ENCODE results near the gene ALKBH5. TPM values are rescaled to one million over a fixed set of nuclear protein-coding genes. Genes with fewer than 3 reads are reported as not detected.

The ALKBH5 gene
- total and polyA plus RNA-seq, 7 experiments from 2014 or later, result 97.4 to 154 (median 116) TPM

- POLR2A ChIA-PET, result no interaction called here
- Histone ChIP-seq H3K9me3 (ENCODE audit: control insufficient read depth in 2 of 3, low read length in 3 of 3) (no peaks in the 10 kb centered on the region), H3K27ac (ENCODE audit: low read depth, low read length) (no peak overlapping the region), H3K4me1 (ENCODE audit: control insufficient read depth in 2 of 2, insufficient read depth in 2 of 2, low read length in 2 of 2) (peaks cover 0 to 4% of the 10 kb centered on the region in 2 donors), H3K27me3 (ENCODE audit: control insufficient read depth in 2 of 2, insufficient read depth in 2 of 2, low read length in 2 of 2) (no peaks in the 10 kb centered on the region), H3K4me3 (ENCODE audit: low read length) (no peak overlapping the region), H3K36me3 (ENCODE audit: control insufficient read depth in 2 of 3, insufficient read depth in 3 of 3, low read length in 3 of 3) (no peaks in the 10 kb centered on the region)
- DNase-seq (no peak), ATAC-seq (no peak)
- intact Hi-C loops (cut with micrococcal nuclease), result no loop called here
- no peaks in the 10 kb centered on the region for H3K36me3 Mint-ChIP-seq
- H3K27me3 Mint-ChIP-seq, result no peaks in the 10 kb centered on the region
- H3K9me3 Mint-ChIP-seq, result no peaks in the 10 kb centered on the region
- CTCF ChIA-PET, result no interaction called here
- peaks cover 0 to 5% (median 4%) of the 10 kb centered on the region in 7 donors for H3K4me1 Mint-ChIP-seq
- H3K27ac Mint-ChIP-seq, result no peak overlapping the region
- no peak overlapping the region for H3K4me3 Mint-ChIP-seq
Measured at GRCh38 chr17:18145811-18146210, 37.8 kb upstream of the ALKBH5 start.

- intact Hi-C loops (cut with micrococcal nuclease), result no loop called here
- Mint-ChIP-seq H3K27ac (peak overlapping the region in 1 of 9 donors; percentile 15), H3K36me3 (no peaks in the 10 kb centered on the region), H3K9me3 (no peaks in the 10 kb centered on the region), H3K27me3 (no peaks in the 10 kb centered on the region), H3K4me3 (no peak overlapping the region), H3K4me1 (peaks cover 0 to 4% (median 2%) of the 10 kb centered on the region in 7 donors)
- no peaks in the 10 kb centered on the region for H3K9me3 ChIP-seq (ENCODE audit: control insufficient read depth in 2 of 3, low read length in 3 of 3)
- ChIA-PET POLR2A (no interaction called here), CTCF (no interaction called here)
- no peaks in the 10 kb centered on the region for H3K27me3 ChIP-seq (ENCODE audit: control insufficient read depth in 2 of 2, insufficient read depth in 2 of 2, low read length in 2 of 2)
- ATAC-seq (no peak), DNase-seq (no peak)
- no peaks in the 10 kb centered on the region for H3K36me3 ChIP-seq (ENCODE audit: control insufficient read depth in 2 of 3, insufficient read depth in 3 of 3, low read length in 3 of 3)
- H3K27ac ChIP-seq (ENCODE audit: low read depth, low read length), result no peak overlapping the region
- peaks cover 0 to under 1% of the 10 kb centered on the region in 2 donors for H3K4me1 ChIP-seq (ENCODE audit: control insufficient read depth in 2 of 2, insufficient read depth in 2 of 2, low read length in 2 of 2)
- no peak overlapping the region for H3K4me3 ChIP-seq (ENCODE audit: low read length)
Measured at GRCh38 chr17:18146259-18146658, 37.4 kb upstream of the ALKBH5 start.

GRCh38 chr17:18146980-18147379, 36.6 kb upstream of the ALKBH5 start:
- DNase-seq, result no peak
- Histone ChIP-seq H3K36me3 (ENCODE audit: control insufficient read depth in 2 of 3, insufficient read depth in 3 of 3, low read length in 3 of 3) (no peaks in the 10 kb centered on the region), H3K4me1 (ENCODE audit: control insufficient read depth in 2 of 2, insufficient read depth in 2 of 2, low read length in 2 of 2) (no peaks in the 10 kb centered on the region), H3K9me3 (ENCODE audit: control insufficient read depth in 2 of 3, low read length in 3 of 3) (no peaks in the 10 kb centered on the region), H3K4me3 (ENCODE audit: low read length) (no peak overlapping the region), H3K27ac (ENCODE audit: low read depth, low read length) (no peak overlapping the region), H3K27me3 (ENCODE audit: control insufficient read depth in 2 of 2, insufficient read depth in 2 of 2, low read length in 2 of 2) (no peaks in the 10 kb centered on the region)
- H3K9me3 Mint-ChIP-seq, result no peaks in the 10 kb centered on the region
- peaks cover 0 to 4% (median 0%) of the 10 kb centered on the region in 7 donors for H3K4me1 Mint-ChIP-seq
- ChIA-PET CTCF (no interaction called here), POLR2A (interaction anchor here (2.1 kb wide), 1 partner anchor 37 kb away, joined by 5 read pairs; the partner anchor contains the start of gene ALKBH5)
- intact Hi-C loops (cut with micrococcal nuclease), result no loop called here
- no peak for ATAC-seq
- no peaks in the 10 kb centered on the region for H3K27me3 Mint-ChIP-seq
- no peak overlapping the region for H3K27ac Mint-ChIP-seq
- no peak overlapping the region for H3K4me3 Mint-ChIP-seq
- no peaks in the 10 kb centered on the region for H3K36me3 Mint-ChIP-seq

DNA sequence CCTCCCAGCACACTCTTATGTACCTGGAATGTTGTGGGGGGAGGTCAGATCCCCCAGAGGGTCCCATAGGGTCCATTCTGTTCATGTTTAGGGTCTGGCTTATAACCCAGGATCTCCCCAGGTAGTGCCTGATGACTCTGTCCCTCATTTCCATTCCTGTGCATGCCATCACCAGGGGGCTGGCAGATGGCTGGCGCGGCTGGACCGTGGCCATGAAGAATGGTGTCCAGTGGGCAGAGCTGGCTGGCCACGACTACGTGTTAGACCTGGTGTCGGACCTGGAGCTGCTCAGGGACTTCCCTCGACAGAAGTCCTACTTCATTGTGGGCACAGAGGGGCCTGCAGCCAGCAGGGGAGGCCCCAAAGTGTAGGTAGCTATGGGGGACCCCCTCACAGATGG, 35.0 kb upstream of the ALKBH5 start:
- no peak overlapping the region for H3K4me3 Mint-ChIP-seq

DNA sequence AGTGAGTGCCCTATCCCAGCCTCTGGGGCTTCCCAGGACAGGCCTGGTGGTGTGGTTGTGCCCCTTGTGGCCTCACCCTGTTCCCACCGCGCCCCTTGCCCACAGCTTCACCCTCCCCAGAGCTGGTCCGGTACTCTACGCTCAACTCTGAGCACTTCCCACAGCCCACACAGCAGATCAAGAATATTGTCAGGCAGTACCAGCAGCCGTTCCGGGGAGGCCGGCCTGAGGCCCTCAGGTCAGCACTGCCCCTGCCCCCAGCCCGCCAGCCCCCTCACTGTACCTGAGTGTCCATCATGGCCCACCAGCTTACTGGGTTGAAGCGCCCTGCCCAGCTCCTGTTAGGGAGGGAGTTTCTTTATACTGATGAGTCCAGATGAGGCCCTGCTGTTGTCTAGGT, 32.3 kb upstream of the ALKBH5 start:
- Mint-ChIP-seq H3K36me3 (no peaks in the 10 kb centered on the region), H3K4me1 (peaks cover 0 to 15% (median 5%) of the 10 kb centered on the region in 7 donors), H3K27me3 (peaks cover 0 to 5% (median 0%) of the 10 kb centered on the region in 5 donors), H3K27ac (no peak overlapping the region), H3K9me3 (no peaks in the 10 kb centered on the region), H3K4me3 (peak overlapping the region in 1 of 10 donors; percentile 44)
- DNase-seq, result no peak
- no peak overlapping the region for H3K4me3 ChIP-seq (ENCODE audit: low read length)
- H3K9me3 ChIP-seq (ENCODE audit: control insufficient read depth in 2 of 3, low read length in 3 of 3), result no peaks in the 10 kb centered on the region
- ChIA-PET POLR2A (no interaction called here), CTCF (no interaction called here)
- H3K27me3 ChIP-seq (ENCODE audit: control insufficient read depth in 2 of 2, insufficient read depth in 2 of 2, low read length in 2 of 2), result no peaks in the 10 kb centered on the region
- no peak overlapping the region for H3K27ac ChIP-seq (ENCODE audit: low read depth, low read length)
- no peaks in the 10 kb centered on the region for H3K36me3 ChIP-seq (ENCODE audit: control insufficient read depth in 2 of 3, insufficient read depth in 3 of 3, low read length in 3 of 3)
- intact Hi-C loops (cut with micrococcal nuclease), result loop anchor here in 1 of 2 donors (10.0 kb wide), 1 partner anchor 164 kb away; the partner anchor contains the start of genes SMCR8 and TOP3A
- no peak for ATAC-seq
- no peaks in the 10 kb centered on the region for H3K4me1 ChIP-seq (ENCODE audit: control insufficient read depth in 2 of 2, insufficient read depth in 2 of 2, low read length in 2 of 2)

More for the DNA sequence above, 35.0 kb upstream of the ALKBH5 start:
- Mint-ChIP-seq H3K27me3 (peaks cover 0 to 3% (median 0%) of the 10 kb centered on the region in 5 donors), H3K4me1 (peaks cover under 1 to 8% (median 4%) of the 10 kb centered on the region in 7 donors), H3K27ac (no peak overlapping the region), H3K9me3 (no peaks in the 10 kb centered on the region), H3K36me3 (no peaks in the 10 kb centered on the region)
- H3K27ac ChIP-seq (ENCODE audit: low read depth, low read length), result no peak overlapping the region
- no peaks in the 10 kb centered on the region for H3K4me1 ChIP-seq (ENCODE audit: control insufficient read depth in 2 of 2, insufficient read depth in 2 of 2, low read length in 2 of 2)
- H3K36me3 ChIP-seq (ENCODE audit: control insufficient read depth in 2 of 3, insufficient read depth in 3 of 3, low read length in 3 of 3), result no peaks in the 10 kb centered on the region
- H3K9me3 ChIP-seq (ENCODE audit: control insufficient read depth in 2 of 3, low read length in 3 of 3), result no peaks in the 10 kb centered on the region
- intact Hi-C loops (cut with micrococcal nuclease), result no loop called here
- no peaks in the 10 kb centered on the region for H3K27me3 ChIP-seq (ENCODE audit: control insufficient read depth in 2 of 2, insufficient read depth in 2 of 2, low read length in 2 of 2)
- no peak overlapping the region for H3K4me3 ChIP-seq (ENCODE audit: low read length)
- no peak for ATAC-seq
- ChIA-PET CTCF (no interaction called here), POLR2A (interaction anchor here (2.1 kb wide), 1 partner anchor 35 kb away, joined by 5 read pairs; the partner anchor contains the start of gene ALKBH5)
- no peak for DNase-seq

DNA sequence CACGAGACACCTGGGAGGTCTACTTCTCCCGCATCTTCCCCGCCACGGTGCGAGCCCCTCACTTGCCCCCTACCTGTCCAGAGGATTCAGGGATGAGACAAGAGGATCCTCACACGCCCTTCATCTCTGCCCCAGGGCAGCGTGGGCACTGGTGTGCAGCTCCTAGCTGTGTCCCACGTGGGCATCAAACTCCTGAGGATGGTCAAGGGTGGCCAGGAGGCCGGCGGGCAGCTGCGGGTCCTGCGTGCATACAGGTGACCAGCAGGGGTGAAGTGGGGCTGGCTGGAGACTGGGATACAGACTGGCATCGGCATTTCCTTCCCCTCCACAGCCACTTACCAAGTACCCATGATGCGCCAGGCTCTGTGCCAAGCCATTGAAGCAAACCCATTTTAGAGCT, 28.4 kb upstream of the ALKBH5 start:
- Mint-ChIP-seq H3K4me1 (peaks cover 0 to 25% (median 17%) of the 10 kb centered on the region in 7 donors), H3K36me3 (no peaks in the 10 kb centered on the region), H3K27ac (peak overlapping the region in 2 of 9 donors; percentile 56 to 75), H3K4me3 (peak overlapping the region in 2 of 10 donors; percentile 81 to 89), H3K27me3 (peaks cover 0 to 5% (median 0%) of the 10 kb centered on the region in 5 donors), H3K9me3 (no peaks in the 10 kb centered on the region)
- no peak for DNase-seq
- no peak for ATAC-seq
- Histone ChIP-seq H3K36me3 (ENCODE audit: control insufficient read depth in 2 of 3, insufficient read depth in 3 of 3, low read length in 3 of 3) (no peaks in the 10 kb centered on the region), H3K27ac (ENCODE audit: low read depth, low read length) (no peak overlapping the region), H3K27me3 (ENCODE audit: control insufficient read depth in 2 of 2, insufficient read depth in 2 of 2, low read length in 2 of 2) (no peaks in the 10 kb centered on the region), H3K4me3 (ENCODE audit: low read length) (no peak overlapping the region), H3K9me3 (ENCODE audit: control insufficient read depth in 2 of 3, low read length in 3 of 3) (no peaks in the 10 kb centered on the region), H3K4me1 (ENCODE audit: control insufficient read depth in 2 of 2, insufficient read depth in 2 of 2, low read length in 2 of 2) (peaks cover 6 to 7% of the 10 kb centered on the region in 2 donors)
- ChIA-PET CTCF (no interaction called here), POLR2A (interaction anchor here (4.5 kb wide), 1 partner anchor 29 kb away, joined by 29 read pairs; the partner anchor contains the start of gene ALKBH5)
- intact Hi-C loops (cut with micrococcal nuclease), result loop anchor here in 1 of 2 donors (10.0 kb wide), 1 partner anchor 160 kb away; the partner anchor contains the start of genes SMCR8 and TOP3A

All from naive thymus-derived CD4-positive, alpha-beta T cell (primary cell).